ENCODE results near the gene ATP11A.

DNA sequence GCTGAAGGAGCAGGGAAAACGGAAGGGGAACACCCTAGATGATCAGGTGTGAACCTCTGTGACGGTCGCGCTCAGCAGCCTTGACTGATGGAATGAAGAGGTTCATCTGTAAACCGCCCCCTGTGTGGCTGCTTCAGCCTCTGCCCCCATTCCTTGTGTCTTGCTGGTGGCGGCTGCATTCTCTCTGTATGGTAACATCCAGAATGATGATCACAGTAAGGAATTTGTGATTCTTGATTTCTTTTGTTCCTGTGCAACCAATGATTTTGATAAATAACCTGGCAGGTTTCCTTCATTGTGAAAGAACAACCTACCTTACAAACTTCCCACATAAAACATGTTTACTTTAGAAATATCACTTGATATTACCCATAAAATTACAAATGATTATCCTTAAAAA is 160.4 kb downstream of the ATP11A start:
- no peak for TF ChIP-seq POLR2A (IDR thresholded peaks at IDR 0.05)
- TF ChIP-seq, protein P1, sequence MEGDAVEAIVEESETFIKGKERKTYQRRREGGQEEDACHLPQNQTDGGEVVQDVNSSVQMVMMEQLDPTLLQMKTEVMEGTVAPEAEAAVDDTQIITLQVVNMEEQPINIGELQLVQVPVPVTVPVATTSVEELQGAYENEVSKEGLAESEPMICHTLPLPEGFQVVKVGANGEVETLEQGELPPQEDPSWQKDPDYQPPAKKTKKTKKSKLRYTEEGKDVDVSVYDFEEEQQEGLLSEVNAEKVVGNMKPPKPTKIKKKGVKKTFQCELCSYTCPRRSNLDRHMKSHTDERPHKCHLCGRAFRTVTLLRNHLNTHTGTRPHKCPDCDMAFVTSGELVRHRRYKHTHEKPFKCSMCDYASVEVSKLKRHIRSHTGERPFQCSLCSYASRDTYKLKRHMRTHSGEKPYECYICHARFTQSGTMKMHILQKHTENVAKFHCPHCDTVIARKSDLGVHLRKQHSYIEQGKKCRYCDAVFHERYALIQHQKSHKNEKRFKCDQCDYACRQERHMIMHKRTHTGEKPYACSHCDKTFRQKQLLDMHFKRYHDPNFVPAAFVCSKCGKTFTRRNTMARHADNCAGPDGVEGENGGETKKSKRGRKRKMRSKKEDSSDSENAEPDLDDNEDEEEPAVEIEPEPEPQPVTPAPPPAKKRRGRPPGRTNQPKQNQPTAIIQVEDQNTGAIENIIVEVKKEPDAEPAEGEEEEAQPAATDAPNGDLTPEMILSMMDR (IDR thresholded peaks at IDR 0.05) = no peak
